Measurements from ENCODE around the gene CYLD.
A peak's percentile ranks its signal among the peaks of the same experiment; 100 is the strongest.

Gene CYLD

GRCh38 chr16:50696126-50696525 is 45.8 kb upstream of the CYLD start:
- Histone ChIP-seq H3K4me1 (no peaks in the 10 kb centered on the region), H3K9me3 (no peaks in the 10 kb centered on the region), H3K27me3 (no peaks in the 10 kb centered on the region), H3K4me3 (ENCODE audit: low read depth, low read length) (no peak overlapping the region), H3K36me3 (no peaks in the 10 kb centered on the region)
- no peak for TF ChIP-seq CTCF (IDR thresholded peaks at IDR 0.05; ENCODE audit: low read depth, low read length)
- DNase-seq, result no peak

GRCh38 chr16:50696575-50697420 is 45.1 kb upstream of the CYLD start:
- peak; percentile 71 for DNase-seq

GRCh38 chr16:50697421-50697715 is 44.5 kb upstream of the CYLD start:
- TF ChIP-seq CTCF (IDR thresholded peaks at IDR 0.05; ENCODE audit: low read depth, low read length), result no peak
- H3K4me3 ChIP-seq (ENCODE audit: low read depth, low read length), result no peak overlapping the region
- DNase-seq, result no peak
- H3K36me3 ChIP-seq, result no peaks in the 10 kb centered on the region
- no peaks in the 10 kb centered on the region for H3K9me3 ChIP-seq
- no peaks in the 10 kb centered on the region for H3K4me1 ChIP-seq
- H3K27me3 ChIP-seq, result no peaks in the 10 kb centered on the region

More at GRCh38 chr16:50696575-50697420, 45.1 kb upstream of the CYLD start:
- H3K9me3 ChIP-seq, result no peaks in the 10 kb centered on the region
- no peaks in the 10 kb centered on the region for H3K36me3 ChIP-seq
- H3K27me3 ChIP-seq, result no peaks in the 10 kb centered on the region
- H3K4me3 ChIP-seq (ENCODE audit: low read depth, low read length), result no peak overlapping the region
- TF ChIP-seq CTCF (IDR thresholded peaks at IDR 0.05; ENCODE audit: low read depth, low read length), result no peak
- no peaks in the 10 kb centered on the region for H3K4me1 ChIP-seq

GRCh38 chr16:50697881-50698767 is 43.8 kb upstream of the CYLD start:
- Histone ChIP-seq H3K4me3 (ENCODE audit: low read depth, low read length) (no peak overlapping the region), H3K9me3 (no peaks in the 10 kb centered on the region), H3K4me1 (no peaks in the 10 kb centered on the region), H3K27me3 (no peaks in the 10 kb centered on the region), H3K36me3 (no peaks in the 10 kb centered on the region)
- TF ChIP-seq CTCF (IDR thresholded peaks at IDR 0.05; ENCODE audit: low read depth, low read length), result no peak
- DNase-seq, result no peak

GRCh38 chr16:50699326-50700159 is 42.3 kb upstream of the CYLD start:
- no peak for TF ChIP-seq CTCF (IDR thresholded peaks at IDR 0.05; ENCODE audit: low read depth, low read length)
- Histone ChIP-seq H3K9me3 (no peaks in the 10 kb centered on the region), H3K36me3 (no peaks in the 10 kb centered on the region), H3K4me1 (no peaks in the 10 kb centered on the region), H3K4me3 (ENCODE audit: low read depth, low read length) (no peak overlapping the region), H3K27me3 (no peaks in the 10 kb centered on the region)
- DNase-seq, result no peak

Data from BE2C (cell line).